Measurements from ENCODE around the gene LENG1. TPM values are rescaled to one million over a fixed set of nuclear protein-coding genes. Genes with fewer than 3 reads are reported as not detected.
A peak's percentile ranks its signal among the peaks of the same experiment; 100 is the strongest.

The LENG1 gene
- total and polyA plus RNA-seq, 8 donors, result 2.1 to 9.7 (median 4.8) TPM

DNA sequence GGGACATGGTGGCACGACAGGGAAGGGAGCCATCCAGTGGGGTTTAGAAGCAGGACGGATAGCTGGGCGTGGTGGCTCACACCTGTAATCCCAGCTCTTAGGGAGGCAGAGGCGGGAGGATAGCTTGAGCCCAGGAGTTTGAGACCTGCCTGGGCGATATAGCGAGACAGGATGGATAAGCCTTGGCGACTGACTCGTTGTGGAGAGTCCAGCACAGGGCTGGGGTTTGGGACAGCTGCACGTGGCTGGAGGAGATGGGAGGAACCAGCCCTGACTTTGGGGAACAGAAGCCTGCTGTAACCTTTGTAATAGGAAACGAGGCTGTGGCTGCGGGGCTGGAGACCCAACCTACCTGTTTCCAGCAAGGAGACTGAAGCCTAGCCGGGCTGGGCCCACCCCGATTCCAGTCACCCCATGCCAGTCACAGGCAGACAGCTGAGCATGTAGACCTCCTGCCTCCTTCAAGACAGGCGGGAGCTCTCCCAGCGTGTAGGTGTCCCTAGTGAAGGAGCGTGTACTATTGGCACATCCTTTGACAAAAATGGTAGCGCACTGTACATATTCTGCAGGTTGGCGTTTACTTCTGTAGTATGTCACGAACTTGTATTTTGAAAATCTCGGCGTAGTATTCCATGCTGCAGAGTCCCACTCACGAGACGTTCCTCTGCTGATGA is 8.0 kb downstream of the LENG1 start:
- no peaks in the 10 kb centered on the region for H3K9me3 ChIP-seq
- intact Hi-C loops (cut with DNase I), result no loop called here
- no peaks in the 10 kb centered on the region for H3K27me3 ChIP-seq
- 83 to 86% methylated on average over 23 of the region's 23 CpGs for WGBS, 2 donors
- no peak overlapping the region for H3K4me3 ChIP-seq
- H3K4me1 ChIP-seq, result no peaks in the 10 kb centered on the region
- no peak for FAIRE-seq
- ATAC-seq, result no peak
- H3K36me3 ChIP-seq, result peaks cover 7 to 78% (median 53%) of the 10 kb centered on the region in 3 donors
- H3K27ac ChIP-seq, result no peak overlapping the region
- no peak for DNase-seq
- TF ChIP-seq, protein P1, sequence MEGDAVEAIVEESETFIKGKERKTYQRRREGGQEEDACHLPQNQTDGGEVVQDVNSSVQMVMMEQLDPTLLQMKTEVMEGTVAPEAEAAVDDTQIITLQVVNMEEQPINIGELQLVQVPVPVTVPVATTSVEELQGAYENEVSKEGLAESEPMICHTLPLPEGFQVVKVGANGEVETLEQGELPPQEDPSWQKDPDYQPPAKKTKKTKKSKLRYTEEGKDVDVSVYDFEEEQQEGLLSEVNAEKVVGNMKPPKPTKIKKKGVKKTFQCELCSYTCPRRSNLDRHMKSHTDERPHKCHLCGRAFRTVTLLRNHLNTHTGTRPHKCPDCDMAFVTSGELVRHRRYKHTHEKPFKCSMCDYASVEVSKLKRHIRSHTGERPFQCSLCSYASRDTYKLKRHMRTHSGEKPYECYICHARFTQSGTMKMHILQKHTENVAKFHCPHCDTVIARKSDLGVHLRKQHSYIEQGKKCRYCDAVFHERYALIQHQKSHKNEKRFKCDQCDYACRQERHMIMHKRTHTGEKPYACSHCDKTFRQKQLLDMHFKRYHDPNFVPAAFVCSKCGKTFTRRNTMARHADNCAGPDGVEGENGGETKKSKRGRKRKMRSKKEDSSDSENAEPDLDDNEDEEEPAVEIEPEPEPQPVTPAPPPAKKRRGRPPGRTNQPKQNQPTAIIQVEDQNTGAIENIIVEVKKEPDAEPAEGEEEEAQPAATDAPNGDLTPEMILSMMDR (IDR thresholded peaks at IDR 0.05), result no peak

DNA sequence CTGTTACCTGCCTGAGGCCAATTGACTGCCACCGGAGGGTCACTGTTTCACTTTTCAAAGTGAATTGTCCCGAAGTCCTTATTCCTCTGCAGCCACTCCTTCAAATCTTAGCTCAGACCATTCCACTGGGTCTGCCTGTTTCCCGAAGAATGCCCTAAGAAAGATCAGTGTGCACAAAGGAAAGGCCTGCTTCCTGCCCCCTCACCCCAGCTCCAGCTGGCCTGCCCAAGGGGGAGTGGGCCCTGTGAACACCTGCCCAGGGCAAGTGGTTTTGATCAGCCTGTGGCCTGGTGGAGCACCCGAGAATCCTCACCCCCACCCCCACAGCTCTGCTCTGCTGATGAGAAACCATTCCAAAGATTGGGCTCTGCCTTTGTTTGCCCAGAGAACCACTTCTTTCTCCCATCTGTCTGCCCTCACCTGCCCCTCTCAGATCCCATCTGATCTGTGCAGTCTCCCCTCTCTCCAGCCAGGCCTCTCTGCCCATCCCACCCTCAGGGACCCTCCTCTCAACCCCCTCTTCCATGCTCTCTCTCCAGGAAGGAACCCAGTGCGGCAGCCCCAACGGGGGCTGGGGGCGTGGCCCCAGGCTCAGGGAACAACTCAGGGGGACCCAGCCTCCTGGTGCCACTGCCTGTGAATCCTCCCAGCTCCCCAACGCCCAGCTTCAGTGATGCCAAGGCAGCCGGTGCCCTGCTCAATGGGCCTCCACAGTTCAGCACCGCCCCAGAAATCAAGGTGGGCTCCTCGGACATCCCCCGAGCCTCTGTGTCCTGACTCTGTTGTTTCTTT is 10.3 kb downstream of the LENG1 start:
- Histone ChIP-seq H3K27me3 (no peaks in the 10 kb centered on the region), H3K36me3 (peaks cover 4 to 78% (median 63%) of the 10 kb centered on the region in 3 donors), H3K27ac (no peak overlapping the region), H3K4me1 (no peaks in the 10 kb centered on the region), H3K4me3 (no peak overlapping the region), H3K9me3 (no peaks in the 10 kb centered on the region)
- TF ChIP-seq, protein P1 (IDR thresholded peaks at IDR 0.05), result no peak
- 83 to 89% methylated on average over 12 of the region's 12 CpGs for WGBS, 2 donors
- FAIRE-seq, result no peak
- no peak for ATAC-seq
- DNase-seq, result no peak
- intact Hi-C loops (cut with DNase I), result no loop called here

DNA sequence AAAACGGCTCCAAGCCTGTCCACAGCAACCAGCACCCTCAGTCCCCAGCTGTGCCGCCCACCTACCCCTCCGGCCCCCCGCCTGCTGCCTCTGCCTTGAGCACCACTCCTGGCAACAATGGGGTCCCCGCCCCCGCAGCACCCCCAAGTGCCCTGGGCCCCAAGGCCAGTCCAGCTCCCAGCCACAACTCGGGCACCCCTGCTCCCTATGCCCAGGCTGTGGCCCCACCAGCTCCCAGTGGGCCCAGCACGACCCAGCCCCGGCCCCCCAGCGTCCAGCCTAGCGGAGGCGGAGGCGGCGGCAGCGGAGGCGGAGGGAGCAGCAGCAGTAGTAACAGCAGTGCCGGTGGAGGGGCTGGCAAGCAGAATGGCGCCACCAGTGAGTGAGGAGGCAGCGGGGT is 11.4 kb downstream of the LENG1 start:
- H3K4me1 ChIP-seq, result no peaks in the 10 kb centered on the region
- H3K4me3 ChIP-seq, result no peak overlapping the region
- DNase-seq, result peak in 2 of 6 donors; percentile 54 to 84
- no peaks in the 10 kb centered on the region for H3K9me3 ChIP-seq
- TF ChIP-seq, protein P1 (IDR thresholded peaks at IDR 0.05), result no peak
- H3K27me3 ChIP-seq, result no peaks in the 10 kb centered on the region
- no peak for ATAC-seq
- no peak overlapping the region for H3K27ac ChIP-seq
- 86 to 88% methylated on average over 11 to 19 of the region's 19 CpGs for WGBS, 2 donors
- intact Hi-C loops (cut with DNase I), result no loop called here
- peaks cover 9 to 78% (median 61%) of the 10 kb centered on the region in 3 donors for H3K36me3 ChIP-seq
- FAIRE-seq, result no peak

DNA sequence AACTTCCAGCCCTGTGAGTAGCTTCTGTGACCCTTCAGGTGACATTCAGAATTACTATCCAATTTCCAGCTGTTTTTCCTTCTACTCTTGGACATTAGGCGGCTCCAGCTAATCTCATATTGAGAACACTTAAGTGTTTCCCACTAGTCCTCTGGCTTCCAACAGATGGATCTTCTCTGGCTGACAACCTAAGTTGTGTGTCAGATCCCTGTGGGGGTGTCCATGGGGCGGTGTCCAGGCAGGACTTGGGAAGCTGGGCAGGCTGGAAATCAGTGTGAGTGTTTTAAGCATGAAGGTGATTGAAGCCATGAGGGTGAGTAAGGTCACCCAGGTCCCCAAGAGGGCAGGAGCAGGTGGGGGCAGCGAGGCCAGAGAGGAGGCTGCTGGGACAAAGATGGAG is 11.8 kb downstream of the LENG1 start:
- no peak for FAIRE-seq
- Histone ChIP-seq H3K36me3 (peaks cover 9 to 78% (median 61%) of the 10 kb centered on the region in 3 donors), H3K4me3 (no peak overlapping the region), H3K27ac (no peak overlapping the region), H3K27me3 (no peaks in the 10 kb centered on the region), H3K4me1 (no peaks in the 10 kb centered on the region), H3K9me3 (no peaks in the 10 kb centered on the region)
- 90 to 94% methylated on average over 2 to 3 of the region's 3 CpGs for WGBS, 2 donors
- TF ChIP-seq, protein P1 (IDR thresholded peaks at IDR 0.05), result no peak
- ATAC-seq, result peak in 2 of 4 donors; percentile 4 to 20
- no peak for DNase-seq
- intact Hi-C loops (cut with DNase I), result no loop called here
